ENCODE data around the gene ITGB3.

- TF ChIP-seq EZH2phosphoT487 (IDR thresholded peaks at IDR 0.05; ENCODE audit: insufficient read depth, low read depth) (no peak), EZH2 (IDR thresholded peaks at IDR 0.05; ENCODE audit: insufficient read depth, poor library complexity, severe bottlenecking) (no peak)
These were observed 10.5 kb downstream of the ITGB3 start for GRCh38 chr17:47264166-47264565.

All from GM23248 (cell line).